Activated gamma-delta T cell treated with Interleukin-2 at 50 U/mL for 16 hours (primary cell): Measurements from ENCODE around the gene SNX7.

Experiments used
- DNase-seq: peaks from one replicate; pipeline ENCODE4 v3.0.0-alpha.2; 2020

Gene SNX7

GRCh38 chr1:98781906-98782305 lies 120.4 kb downstream of the SNX7 start:
- no peak for DNase-seq

GRCh38 chr1:98783821-98784220 lies 122.3 kb downstream of the SNX7 start:
- no peak for DNase-seq

- DNase-seq, result no peak
Measured at GRCh38 chr1:98791498-98791897, 130.0 kb downstream of the SNX7 start.

- no peak for DNase-seq
Measured at GRCh38 chr1:98792123-98792522, 130.6 kb downstream of the SNX7 start.

GRCh38 chr1:98793136-98793535 lies 131.6 kb downstream of the SNX7 start:
- no peak for DNase-seq

- peak; percentile 51 for DNase-seq
Measured at GRCh38 chr1:98794196-98794886, 132.8 kb downstream of the SNX7 start.

GRCh38 chr1:98796049-98796448 lies 134.5 kb downstream of the SNX7 start:
- DNase-seq, result no peak

- DNase-seq, result no peak
Measured at GRCh38 chr1:98797506-98797905, 136.0 kb downstream of the SNX7 start.
